ENCODE results near the gene NGB.

DNA sequence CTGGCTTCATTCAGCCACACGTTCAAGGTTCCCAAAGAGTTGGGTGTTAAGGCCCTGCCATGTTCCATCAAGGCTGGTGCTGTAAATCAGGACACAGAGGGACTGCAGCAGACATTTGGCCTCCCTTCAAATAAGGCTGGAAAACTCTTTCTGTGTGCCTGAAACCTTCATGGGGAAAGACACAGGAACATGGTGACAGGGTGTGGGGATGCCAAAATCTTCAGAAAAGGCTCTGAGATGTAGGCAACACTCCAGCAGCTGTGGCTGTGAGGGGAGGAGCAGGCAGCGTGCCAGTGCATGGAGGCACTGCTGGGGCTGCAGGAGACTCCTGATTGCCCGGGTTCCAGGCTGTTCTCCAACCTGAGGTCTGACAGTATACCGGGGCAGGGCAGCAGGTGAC, 34.7 kb upstream of the NGB start:
- TF ChIP-seq, protein P1, sequence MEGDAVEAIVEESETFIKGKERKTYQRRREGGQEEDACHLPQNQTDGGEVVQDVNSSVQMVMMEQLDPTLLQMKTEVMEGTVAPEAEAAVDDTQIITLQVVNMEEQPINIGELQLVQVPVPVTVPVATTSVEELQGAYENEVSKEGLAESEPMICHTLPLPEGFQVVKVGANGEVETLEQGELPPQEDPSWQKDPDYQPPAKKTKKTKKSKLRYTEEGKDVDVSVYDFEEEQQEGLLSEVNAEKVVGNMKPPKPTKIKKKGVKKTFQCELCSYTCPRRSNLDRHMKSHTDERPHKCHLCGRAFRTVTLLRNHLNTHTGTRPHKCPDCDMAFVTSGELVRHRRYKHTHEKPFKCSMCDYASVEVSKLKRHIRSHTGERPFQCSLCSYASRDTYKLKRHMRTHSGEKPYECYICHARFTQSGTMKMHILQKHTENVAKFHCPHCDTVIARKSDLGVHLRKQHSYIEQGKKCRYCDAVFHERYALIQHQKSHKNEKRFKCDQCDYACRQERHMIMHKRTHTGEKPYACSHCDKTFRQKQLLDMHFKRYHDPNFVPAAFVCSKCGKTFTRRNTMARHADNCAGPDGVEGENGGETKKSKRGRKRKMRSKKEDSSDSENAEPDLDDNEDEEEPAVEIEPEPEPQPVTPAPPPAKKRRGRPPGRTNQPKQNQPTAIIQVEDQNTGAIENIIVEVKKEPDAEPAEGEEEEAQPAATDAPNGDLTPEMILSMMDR (IDR thresholded peaks at IDR 0.05) = no peak
- TF ChIP-seq POLR2A (IDR thresholded peaks at IDR 0.05) = no peak
